GM18498 (cell line): ENCODE data around the gene MTG2.

ENCODE experiments used
- ATAC-seq: cut with Tn5 transposase; IDR thresholded peaks from one replicate; pipeline ENCODE4 v1.9.1; 2021; ENCODE audit warnings: mild to moderate bottlenecking, moderate library complexity; ENCODE audit not compliant: unreplicated experiment

Gene MTG2

GRCh38 chr20:62182469-62183425 lies at the start of gene MTG2:
MTG2 (plus strand) TSS chr20:62183028; CDS start chr20:62193421, 10,393 bp downstream.
- peak; percentile 96 for ATAC-seq

- ATAC-seq, result no peak
These were observed 49.6 kb upstream of the MTG2 start for GRCh38 chr20:62133051-62133845.

GRCh38 chr20:62133864-62134263 lies 49.0 kb upstream of the MTG2 start:
- ATAC-seq, result no peak

GRCh38 chr20:62134735-62135231 lies 48.0 kb upstream of the MTG2 start:
- ATAC-seq, result no peak

- ATAC-seq, result no peak
These were observed 47.1 kb upstream of the MTG2 start for GRCh38 chr20:62135573-62136266.

- peak; percentile 50 for ATAC-seq
These were observed 46.3 kb upstream of the MTG2 start for GRCh38 chr20:62136283-62137091.

GRCh38 chr20:62137092-62137384 lies 45.8 kb upstream of the MTG2 start:
- ATAC-seq, result no peak

GRCh38 chr20:62137478-62138203 lies 45.2 kb upstream of the MTG2 start:
- no peak for ATAC-seq

GRCh38 chr20:62138204-62138543 lies 44.7 kb upstream of the MTG2 start:
- no peak for ATAC-seq

GRCh38 chr20:62138912-62139311 lies 43.9 kb upstream of the MTG2 start:
- no peak for ATAC-seq

GRCh38 chr20:62139636-62140035 lies 43.2 kb upstream of the MTG2 start:
- ATAC-seq, result no peak

GRCh38 chr20:62141043-62141396 lies 41.8 kb upstream of the MTG2 start:
- ATAC-seq, result no peak

- ATAC-seq, result no peak
These were observed 41.2 kb upstream of the MTG2 start for GRCh38 chr20:62141397-62142251.

- peak; percentile 22 for ATAC-seq
These were observed 40.4 kb upstream of the MTG2 start for GRCh38 chr20:62142252-62143080.

GRCh38 chr20:62143081-62143956 lies 39.5 kb upstream of the MTG2 start, which contains the start of the genes PSMA7 and SS18L1:
PSMA7 (minus strand) TSS chr20:62143394; CDS start chr20:62143303, 91 bp downstream.
SS18L1 (plus strand) TSS chr20:62143769; CDS start chr20:62143821, 52 bp downstream.
- ATAC-seq, result peak; percentile 78

- peak; percentile 20 for ATAC-seq
These were observed 38.6 kb upstream of the MTG2 start for GRCh38 chr20:62143957-62144825.
